Measurements from ENCODE around the gene LRRC32. TPM values are rescaled to one million over a fixed set of nuclear protein-coding genes. Genes with fewer than 3 reads are reported as not detected.
A peak's percentile ranks its signal among the peaks of the same experiment; 100 is the strongest.

The LRRC32 gene
- total and polyA plus RNA-seq, 2 of the 4 experiments (the other 2 are of a cell fraction): 5.2 to 13.7 TPM

- in situ Hi-C loops (cut with MboI; ENCODE audit: low sequenced_read_pairs) (no loop called here), dilution Hi-C loops (cut with HindIII; ENCODE audit: low sequenced_read_pairs, unreplicated experiment) (no loop called here), intact Hi-C loops (cut with micrococcal nuclease) (no loop called here)
- Histone ChIP-seq H3K4ac (ENCODE audit: low read depth, low read length) (no peak overlapping the region), H2BK120ac (ENCODE audit: low read depth, low read length) (no peak overlapping the region), H3K56ac (ENCODE audit: extremely low read depth, insufficient read depth, low read length) (no peak overlapping the region), H3K36me3 (ENCODE audit: control insufficient read depth, insufficient read depth, low read length) (no peaks in the 10 kb centered on the region), H3K9ac (ENCODE audit: low read depth, low read length) (no peak overlapping the region), H2AFZ (replicated peaks; ENCODE audit: low read length, poor library complexity) (no peak overlapping the region), H3K4me3 (ENCODE audit: insufficient read depth, low read depth, low read length) (no peak overlapping the region), H2AK9ac (replicated peaks; ENCODE audit: low read depth, low read length, poor library complexity) (no peak overlapping the region), H2BK5ac (ENCODE audit: low read depth, low read length, poor library complexity, severe bottlenecking) (no peak overlapping the region), H2BK20ac (ENCODE audit: low read depth, low read length) (no peak overlapping the region), H3K79me1 (ENCODE audit: low read depth in 1 of 2, low read length in 2 of 2) (no peaks in the 10 kb centered on the region), H4K8ac (ENCODE audit: low read depth in 2 of 2, low read length in 2 of 2) (no peak overlapping the region), H4K20me1 (ENCODE audit: insufficient read depth, low read length) (no peaks in the 10 kb centered on the region), H2AK5ac (ENCODE audit: low read depth, low read length) (0 out of 2 replicates have a peak overlapping the region, but pooled peaks have one; percentile 33), H3K4me2 (ENCODE audit: low read depth, low read length) (no peak overlapping the region), H3K27ac (ENCODE audit: insufficient read depth, low read length) (no peak overlapping the region), H3K14ac (replicated peaks; ENCODE audit: low read depth, low read length) (no peak overlapping the region), H4K91ac (ENCODE audit: insufficient read depth, low read depth, low read length) (no peak overlapping the region), H4K5ac (ENCODE audit: low read depth, low read length) (no peak overlapping the region), H3K9me1 (ENCODE audit: insufficient read depth, low read length) (no peaks in the 10 kb centered on the region), H3K27me3 (ENCODE audit: control insufficient read depth, insufficient read depth, low read length) (no peaks in the 10 kb centered on the region; the same call in 1 of the 2 replicates), H3K9me3 (ENCODE audit: control insufficient read depth, insufficient read depth, low read length) (no peaks in the 10 kb centered on the region), H3K23ac (ENCODE audit: low read depth, low read length) (no peak overlapping the region), H3K18ac (ENCODE audit: low read depth, low read length) (no peak overlapping the region), H2BK15ac (ENCODE audit: low read depth, low read length) (no peak overlapping the region), H3K4me1 (ENCODE audit: control insufficient read depth, insufficient read depth, low read length) (peaks cover 5% of the 10 kb centered on the region; the same call in 1 of the 2 replicates)
- CTCF ChIA-PET: interaction anchor here (0.6 kb wide), 1 partner anchor 10 kb away, joined by 3 read pairs; no protein-coding TSS in a partner anchor
- POLR2A ChIA-PET (ENCODE audit: unreplicated experiment): no interaction called here
- BruUV-seq (replicated peaks): no TSS peak
- 88% methylated on average over 7 of the region's 7 CpGs; no CpG with 5 or more reads in 1 of the 2 experiments for WGBS, 2 experiments (ENCODE audit: extremely low coverage in 2 of 2, insufficient read length in 1 of 2)
- TF ChIP-seq CEBPB (IDR thresholded peaks at IDR 0.05; ENCODE audit: low read depth, low read length) (no peak), POLR2A (IDR thresholded peaks at IDR 0.05; ENCODE audit: low read depth, low read length) (no peak), FOS (IDR thresholded peaks at IDR 0.05; ENCODE audit: low read depth, low read length) (no peak), USF2 (IDR thresholded peaks at IDR 0.05; ENCODE audit: low read depth, low read length) (no peak), NFE2L2 (IDR thresholded peaks at IDR 0.05; ENCODE audit: low read depth, low read length) (no peak)
- DNase-seq (no peak), ATAC-seq (ENCODE audit: low read depth) (no peak)
Observed at GRCh38 chr11:76692956-76693355, 22.4 kb upstream of the LRRC32 start.

All from IMR-90 (cell line).